CD4-positive, alpha-beta T cell treated with Interleukin-1 beta for 1 hour (primary cell): ENCODE results near the gene CACNA2D4.
A peak's percentile ranks its signal among the peaks of the same experiment; 100 is the strongest.
"Not testable (repeated sequence)": the region's sequence is repeated elsewhere in the genome, so short reads cannot be mapped to it uniquely, and the experiment has no call there.

Experiments used
- DNase-seq, 2 donors: peaks; one replicate each; pipeline ENCODE4 v3.0.0-alpha.2; 2020 to 2022

Gene CACNA2D4

GRCh38 chr12:1918081-1918883 lies at the start of gene CACNA2D4:
Gene CACNA2D4 (minus strand): TSS chr12:1918652. CDS start chr12:1918473, 179 bp downstream.
- no peak for DNase-seq

GRCh38 chr12:1966561-1967226 lies 48.2 kb upstream of the CACNA2D4 start:
- DNase-seq: no peak

GRCh38 chr12:1965916-1966315 lies 47.5 kb upstream of the CACNA2D4 start:
- no peak for DNase-seq

GRCh38 chr12:1962051-1963020 lies 43.9 kb upstream of the CACNA2D4 start:
- DNase-seq: no peak

- no peak for DNase-seq
Observed at GRCh38 chr12:1956716-1957115, 38.3 kb upstream of the CACNA2D4 start.

GRCh38 chr12:1949771-1950470 lies 31.5 kb upstream of the CACNA2D4 start:
- DNase-seq: no peak

- no peak for DNase-seq
Observed at GRCh38 chr12:1948883-1949282, 30.4 kb upstream of the CACNA2D4 start.

- DNase-seq: no peak
Observed at GRCh38 chr12:1947081-1947480, 28.6 kb upstream of the CACNA2D4 start.

- DNase-seq: no peak
Observed at GRCh38 chr12:1946296-1946695, 27.8 kb upstream of the CACNA2D4 start.

GRCh38 chr12:1945502-1945901 lies 27.1 kb upstream of the CACNA2D4 start:
- DNase-seq: not testable (repeated sequence)

- peak; percentile 85 to 89 for DNase-seq
Observed at GRCh38 chr12:1939801-1940607, 21.6 kb upstream of the CACNA2D4 start.

GRCh38 chr12:1939331-1939730 lies 20.9 kb upstream of the CACNA2D4 start:
- DNase-seq: no peak

GRCh38 chr12:1937481-1938224 lies 19.2 kb upstream of the CACNA2D4 start:
- no peak for DNase-seq

- no peak for DNase-seq
Observed at GRCh38 chr12:1936406-1937320, 18.2 kb upstream of the CACNA2D4 start.

- DNase-seq: no peak
Observed at GRCh38 chr12:1935700-1936378, 17.4 kb upstream of the CACNA2D4 start.

GRCh38 chr12:1935242-1935641 lies 16.8 kb upstream of the CACNA2D4 start:
- DNase-seq: no peak

- no peak for DNase-seq
Observed at GRCh38 chr12:1934831-1935230, 16.4 kb upstream of the CACNA2D4 start.

- no peak for DNase-seq
Observed at GRCh38 chr12:1934068-1934467, 15.6 kb upstream of the CACNA2D4 start.
